ENCODE data around the gene SLC44A4. TPM values are rescaled to one million over a fixed set of nuclear protein-coding genes. Genes with fewer than 3 reads are reported as not detected.

SLC44A4 gene
- total and polyA plus RNA-seq, 8 donors = 9.6 to 78.8 (median 21.1) TPM

DNA sequence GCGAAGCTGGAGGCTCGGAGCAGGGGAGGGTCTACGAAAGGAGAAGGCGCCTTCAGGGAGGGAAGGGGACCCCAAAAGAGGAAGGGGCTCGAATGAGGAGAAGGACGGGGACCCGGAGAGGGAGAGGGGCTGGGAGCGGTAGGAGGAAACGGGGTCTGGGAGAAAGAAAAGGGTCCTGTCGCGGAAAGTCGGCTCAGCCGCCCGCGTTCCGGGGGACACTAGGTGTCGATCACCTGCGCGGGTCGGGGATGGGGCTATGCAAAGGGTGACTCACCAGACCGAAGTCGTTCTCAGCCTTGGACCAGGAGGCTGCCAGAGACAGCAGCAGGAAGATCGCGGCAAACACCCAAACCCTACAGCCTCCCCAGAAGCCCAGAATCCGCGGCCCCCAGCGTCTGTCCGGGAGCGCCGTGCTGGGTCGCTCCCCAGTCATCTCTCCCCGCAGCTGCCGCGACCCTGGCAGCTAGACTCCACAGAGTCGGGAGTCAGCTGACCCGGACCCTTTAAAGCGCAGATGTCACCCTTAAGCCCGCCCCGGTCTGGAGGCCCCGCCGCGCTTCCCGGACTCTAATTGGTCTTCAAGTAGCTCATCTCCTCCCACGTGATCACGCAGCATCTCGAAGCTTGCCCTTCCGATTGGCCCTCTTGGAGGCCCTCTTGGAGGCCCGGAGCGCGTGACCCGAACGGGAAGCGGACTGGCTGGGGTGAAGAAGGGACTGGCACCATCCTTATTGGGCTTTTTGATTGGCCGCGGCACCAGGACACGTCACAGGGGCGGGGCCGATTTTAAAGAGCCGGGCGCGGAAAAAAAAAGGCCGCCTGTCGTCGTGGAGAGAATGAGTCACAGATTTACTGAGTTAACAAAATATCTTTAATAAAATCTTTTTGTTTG is 16.2 kb downstream of the SLC44A4 start, which contains the start of gene NEU1:
Gene NEU1 (minus strand): TSS at position 478 of the 892 bp plus-strand sequence. CDS start 45 bp downstream, at position 433.
- Histone ChIP-seq H3K9me3 (no peaks in the 10 kb centered on the region), H3K27me3 (no peaks in the 10 kb centered on the region), H3K4me3 (peak within 1 kb of the TSS; percentile 84), H3K4me1 (peaks cover 11 to 29% of the 10 kb centered on the region in 2 donors), H3K36me3 (peaks cover 0 to 34% of the 10 kb centered on the region in 2 donors), H3K27ac (peak within 1 kb of the TSS; percentile 80 to 91)
- peak; percentile 98 to 100 (median 100) for DNase-seq
- intact Hi-C loops (cut with DNase I) = loop anchor here in 1 of 2 donors (10.0 kb wide), 1 partner anchor 188 kb away; no protein-coding TSS in a partner anchor
- TF ChIP-seq, protein P1, sequence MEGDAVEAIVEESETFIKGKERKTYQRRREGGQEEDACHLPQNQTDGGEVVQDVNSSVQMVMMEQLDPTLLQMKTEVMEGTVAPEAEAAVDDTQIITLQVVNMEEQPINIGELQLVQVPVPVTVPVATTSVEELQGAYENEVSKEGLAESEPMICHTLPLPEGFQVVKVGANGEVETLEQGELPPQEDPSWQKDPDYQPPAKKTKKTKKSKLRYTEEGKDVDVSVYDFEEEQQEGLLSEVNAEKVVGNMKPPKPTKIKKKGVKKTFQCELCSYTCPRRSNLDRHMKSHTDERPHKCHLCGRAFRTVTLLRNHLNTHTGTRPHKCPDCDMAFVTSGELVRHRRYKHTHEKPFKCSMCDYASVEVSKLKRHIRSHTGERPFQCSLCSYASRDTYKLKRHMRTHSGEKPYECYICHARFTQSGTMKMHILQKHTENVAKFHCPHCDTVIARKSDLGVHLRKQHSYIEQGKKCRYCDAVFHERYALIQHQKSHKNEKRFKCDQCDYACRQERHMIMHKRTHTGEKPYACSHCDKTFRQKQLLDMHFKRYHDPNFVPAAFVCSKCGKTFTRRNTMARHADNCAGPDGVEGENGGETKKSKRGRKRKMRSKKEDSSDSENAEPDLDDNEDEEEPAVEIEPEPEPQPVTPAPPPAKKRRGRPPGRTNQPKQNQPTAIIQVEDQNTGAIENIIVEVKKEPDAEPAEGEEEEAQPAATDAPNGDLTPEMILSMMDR (IDR thresholded peaks at IDR 0.05) = no peak
- peak; percentile 95 for ATAC-seq

DNA sequence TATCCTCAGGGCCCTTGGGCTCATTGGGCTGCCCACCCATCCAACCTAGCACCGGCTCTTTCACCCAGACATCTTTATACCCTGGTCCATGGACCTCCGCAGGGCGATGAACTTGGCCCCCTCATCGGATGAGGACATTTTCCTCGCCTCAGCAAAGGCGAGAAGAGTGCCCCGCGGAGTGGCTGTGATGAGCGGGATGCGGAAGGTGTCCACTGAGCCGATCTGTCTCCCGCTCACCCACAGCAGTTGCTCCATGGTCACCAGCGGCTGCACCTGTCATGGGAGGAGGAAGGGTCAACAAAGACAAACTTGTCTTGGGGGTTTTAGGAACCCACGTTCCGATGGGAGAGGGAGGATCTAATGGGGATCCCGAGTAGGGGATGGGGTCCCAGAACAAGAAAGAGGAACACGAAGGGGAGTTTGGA is 16.9 kb downstream of the SLC44A4 start:
- Histone ChIP-seq H3K9me3 (no peaks in the 10 kb centered on the region), H3K27ac (peak overlapping the region in 1 of 2 donors; percentile 80), H3K4me1 (peaks cover 11 to 29% of the 10 kb centered on the region in 2 donors), H3K4me3 (peak overlapping the region; percentile 84), H3K36me3 (peaks cover 0 to 41% of the 10 kb centered on the region in 2 donors), H3K27me3 (no peaks in the 10 kb centered on the region)
- intact Hi-C loops (cut with DNase I) = loop anchor here in 1 of 2 donors (10.0 kb wide), 1 partner anchor 187 kb away; no protein-coding TSS in a partner anchor
- TF ChIP-seq, protein P1 (IDR thresholded peaks at IDR 0.05) = no peak
- no peak for DNase-seq
- no peak for ATAC-seq

DNA sequence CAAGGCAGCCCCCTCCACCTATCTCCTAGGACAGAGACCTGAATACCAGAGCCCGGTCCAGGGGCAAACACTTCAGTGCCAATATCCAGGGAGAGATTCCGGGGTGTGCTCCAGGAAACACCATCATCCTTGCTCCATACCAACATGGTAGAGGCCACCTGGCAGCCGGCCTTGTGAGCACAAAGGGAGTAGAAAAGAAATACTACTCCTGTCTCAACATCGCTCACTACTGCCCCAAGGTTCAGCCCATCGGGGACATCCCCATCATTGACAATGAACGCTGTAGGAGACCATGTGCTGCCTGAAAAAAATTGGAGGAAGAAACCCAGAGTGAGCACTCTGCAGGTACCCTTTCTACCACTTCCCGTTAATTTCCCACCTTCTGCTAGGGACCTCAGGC is 17.6 kb downstream of the SLC44A4 start:
- H3K9me3 ChIP-seq = no peaks in the 10 kb centered on the region
- H3K36me3 ChIP-seq = peaks cover 0 to 48% of the 10 kb centered on the region in 2 donors
- intact Hi-C loops (cut with DNase I) = loop anchor here in 1 of 2 donors (10.0 kb wide), 1 partner anchor 186 kb away; no protein-coding TSS in a partner anchor

DNA sequence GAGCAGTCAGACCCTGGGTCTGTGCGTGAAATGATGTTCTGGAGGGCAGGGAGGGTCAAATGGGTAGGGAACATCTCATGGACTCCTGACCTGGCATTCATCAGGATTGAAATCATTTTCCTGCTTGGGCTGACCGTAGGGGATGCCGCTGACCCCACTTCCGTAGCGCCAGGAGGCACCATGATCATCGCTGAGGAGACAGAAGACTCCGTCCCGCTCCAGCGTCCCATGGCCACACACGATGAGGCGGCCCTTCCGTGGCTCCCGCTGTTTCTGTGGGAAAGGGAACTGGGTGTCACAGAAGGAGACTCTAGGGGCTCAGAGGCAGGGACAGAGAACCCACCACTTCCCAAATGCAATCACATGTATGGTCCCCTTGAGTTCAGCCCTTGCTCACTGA is 18.4 kb downstream of the SLC44A4 start:
- ATAC-seq = no peak
- Histone ChIP-seq H3K4me3 (no peak overlapping the region), H3K27ac (no peak overlapping the region), H3K27me3 (no peaks in the 10 kb centered on the region), H3K9me3 (no peaks in the 10 kb centered on the region), H3K4me1 (peaks cover 11 to 29% of the 10 kb centered on the region in 2 donors), H3K36me3 (peaks cover 0 to 56% of the 10 kb centered on the region in 2 donors)
- TF ChIP-seq, protein P1 (IDR thresholded peaks at IDR 0.05) = no peak
- intact Hi-C loops (cut with DNase I) = loop anchor here in 1 of 2 donors (10.0 kb wide), 1 partner anchor 186 kb away; no protein-coding TSS in a partner anchor
- no peak for DNase-seq

More for the DNA sequence above, 17.6 kb downstream of the SLC44A4 start:
- Histone ChIP-seq H3K4me1 (peaks cover 11 to 29% of the 10 kb centered on the region in 2 donors), H3K27me3 (no peaks in the 10 kb centered on the region), H3K4me3 (no peak overlapping the region), H3K27ac (no peak overlapping the region)
- no peak for DNase-seq
- no peak for ATAC-seq
- TF ChIP-seq, protein P1 (IDR thresholded peaks at IDR 0.05) = no peak

DNA sequence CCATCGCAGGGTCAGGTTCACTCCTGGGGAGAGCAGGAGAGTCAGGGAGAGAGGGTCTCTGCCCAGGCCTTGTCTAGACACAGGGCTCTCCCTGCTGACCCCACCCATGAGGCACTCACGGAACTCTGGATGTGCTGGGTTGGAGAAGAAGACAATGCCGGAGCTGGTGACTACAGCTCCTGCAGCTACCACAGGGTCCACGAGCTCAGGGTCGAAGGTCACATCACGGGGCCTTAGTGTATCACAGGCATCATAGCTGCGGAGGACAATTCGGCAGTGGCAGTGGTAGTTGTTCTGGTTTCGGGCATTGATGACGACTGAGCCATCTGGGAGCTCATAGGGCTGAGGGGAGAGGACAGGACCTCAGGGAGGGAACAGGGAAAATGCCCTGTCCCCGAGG is 18.9 kb downstream of the SLC44A4 start:
- ATAC-seq (no peak), DNase-seq (no peak)
- intact Hi-C loops (cut with DNase I) = loop anchor here in 1 of 2 donors (10.0 kb wide), 1 partner anchor 185 kb away; no protein-coding TSS in a partner anchor
- Histone ChIP-seq H3K27ac (no peak overlapping the region), H3K4me3 (no peak overlapping the region), H3K36me3 (peaks cover 0 to 57% of the 10 kb centered on the region in 2 donors), H3K9me3 (no peaks in the 10 kb centered on the region), H3K4me1 (peaks cover 11 to 29% of the 10 kb centered on the region in 2 donors), H3K27me3 (no peaks in the 10 kb centered on the region)
- TF ChIP-seq, protein P1 (IDR thresholded peaks at IDR 0.05) = no peak
